A549 (cell line): Measurements from ENCODE around the gene LRIT2.

Source experiments
- CTCF ChIP-seq: fragments of >200 bp; sonication (Bioruptor Twin); formaldehyde crosslinking; IDR thresholded peaks from 3 replicates; pipeline ENCODE4 v1.5.1; 2016
- MAX ChIP-seq: IDR thresholded peaks from 2 replicates; pipeline ENCODE4 v1.6.1; 2012

GRCh38 chr10:84194424-84195043, 30.8 kb downstream of the LRIT2 start, which contains the start of gene CDHR1:
- TF ChIP-seq MAX, result no peak
- no peak for TF ChIP-seq CTCF
